Smooth muscle cell (in vitro differentiated cells): ENCODE measurements around the gene PIK3CB. TPM values are rescaled to one million over a fixed set of nuclear protein-coding genes. Genes with fewer than 3 reads are reported as not detected.

Experiments used
- DNase-seq: peaks from one replicate; lab custom pipeline; 2025; ENCODE audit not compliant: unreplicated experiment; lab: John Stamatoyannopoulos, UW
- H2AFZ ChIP-seq: fragments of 200-600 bp; sonication (generic); 2 replicates; pipeline ENCODE4 v1.6.0; 2016; ENCODE audit warnings: antibody characterized with exemption, low read depth, mild to moderate bottlenecking
- H3F3A ChIP-seq: fragments of 200-600 bp; sonication (generic); 2 replicates; pipeline ENCODE4 v1.6.0; 2017; ENCODE audit warnings: antibody characterized with exemption, low read depth
- H3K27ac ChIP-seq: fragments of 200-600 bp; sonication (generic); 2 replicates; pipeline ENCODE4 v1.5.1; 2016; ENCODE audit warnings: low read depth, mild to moderate bottlenecking
- H3K27me3 ChIP-seq: fragments of 200-600 bp; sonication (generic); 2 replicates; pipeline ENCODE4 v1.6.1; 2016; ENCODE audit warnings: low read depth, mild to moderate bottlenecking
- H3K36me3 ChIP-seq: fragments of 200-600 bp; sonication (generic); 2 replicates; pipeline ENCODE4 v1.5.1; 2016; ENCODE audit warnings: low read depth
- H3K4me1 ChIP-seq: fragments of 200-600 bp; sonication (generic); 2 replicates; pipeline ENCODE4 v1.5.1; 2016; ENCODE audit warnings: low read depth
- H3K4me2 ChIP-seq: fragments of 200-600 bp; sonication (generic); 2 replicates; pipeline ENCODE4 v1.6.0; 2016; ENCODE audit warnings: mild to moderate bottlenecking
- H3K4me3 ChIP-seq: fragments of 200-600 bp; sonication (generic); 2 replicates; pipeline ENCODE4 v1.5.1; 2016; ENCODE audit warnings: mild to moderate bottlenecking
- H3K79me2 ChIP-seq: fragments of 200-600 bp; sonication (generic); 2 replicates; pipeline ENCODE4 v1.6.0; 2016; ENCODE audit warnings: low read depth, mild to moderate bottlenecking
- H3K9ac ChIP-seq: fragments of 200-600 bp; sonication (generic); 2 replicates; pipeline ENCODE4 v1.6.0; 2016; ENCODE audit warnings: low read depth
- H3K9me3 ChIP-seq: fragments of 200-600 bp; sonication (generic); replicated peaks from 2 replicates; pipeline ENCODE4 v1.5.1; 2016; ENCODE audit warnings: low read depth
- H4K20me1 ChIP-seq: fragments of 200-600 bp; sonication (generic); 2 replicates; pipeline ENCODE4 v1.6.0; 2016; ENCODE audit warnings: low read depth
- CTCF ChIP-seq: fragments of 200-600 bp; sonication (generic); IDR thresholded peaks from 2 replicates; pipeline ENCODE4 v1.5.1; 2017; ENCODE audit warnings: borderline replicate concordance, mild to moderate bottlenecking, antibody characterized with exemption; ENCODE audit not compliant: insufficient read depth, poor library complexity, severe bottlenecking
- WGBS: methylation state at CpG from one replicate; pipeline ENCODE4 v1.1.7; 2016; ENCODE audit warnings: low lambda C conversion rate; 5-methylcytosine and 5-hydroxymethylcytosine counted together
- polyA plus RNA-seq: library from polyadenylated mRNA; unstranded; fragments of >200 nt; fragmentation: Nextera tagmentation; extraction: Ambion mirVana; gene quantifications from 2 replicates; pipeline ENCODE4 v1.2.1, GENCODE V29; 2016
- total RNA-seq: library from RNA; depleted of rRNA; stranded (reverse); fragments of >200 nt; gene quantifications from 2 replicates; pipeline ENCODE4 v1.2.3, GENCODE V29; 2014

Gene PIK3CB
- total and polyA plus RNA-seq, 2 experiments from 2014 or later: 2.6 to 4.5 TPM

GRCh38 chr3:138877226-138877625, 42.5 kb upstream of the PIK3CB start:
- H3K27ac ChIP-seq: no peak overlapping the region

DNA sequence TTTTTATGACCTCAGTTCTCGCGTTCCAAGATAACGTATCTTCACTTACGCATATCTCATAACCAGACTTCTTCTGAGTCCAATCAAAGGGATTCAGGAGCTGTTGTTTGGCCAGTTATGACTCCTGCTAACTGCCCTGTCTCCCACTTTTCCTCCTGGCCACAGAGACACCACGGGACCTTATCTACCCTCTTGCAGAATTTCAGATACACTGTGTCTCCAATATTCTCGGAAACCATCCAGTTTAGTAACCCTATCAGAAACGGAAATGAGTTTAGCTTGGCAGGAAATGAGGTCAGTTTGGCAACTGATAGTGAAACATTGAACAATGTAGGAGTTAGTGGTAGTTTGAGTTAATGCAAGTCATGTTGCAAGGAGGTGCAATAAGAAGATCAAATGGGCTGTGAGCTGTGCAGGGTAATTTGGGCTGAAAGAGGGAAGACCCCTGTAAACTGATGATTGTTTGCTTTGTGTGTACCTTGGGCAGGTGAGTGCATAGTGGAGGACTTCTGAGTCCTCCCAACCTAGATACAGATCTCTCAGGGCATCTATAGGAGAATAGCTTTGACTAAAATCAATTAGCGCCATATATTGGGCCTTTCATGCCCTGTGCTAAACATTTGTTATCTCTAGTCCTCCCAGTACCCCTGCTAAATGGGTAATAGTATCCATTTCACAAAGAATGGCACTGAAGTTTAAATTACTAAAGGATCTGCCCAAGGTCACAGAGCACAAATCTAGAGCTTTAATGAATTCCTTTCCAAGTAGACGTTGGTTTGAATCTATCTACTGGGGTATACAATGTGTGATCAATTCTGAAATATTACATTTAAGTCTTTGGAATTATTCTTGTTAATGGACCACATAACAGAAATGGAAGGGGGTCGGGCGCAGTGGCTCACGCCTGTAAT, 41.3 kb upstream of the PIK3CB start:
- H3K79me2 ChIP-seq: no peaks in the 10 kb centered on the region
- H3K4me3 ChIP-seq: no peak overlapping the region
- H3F3A ChIP-seq: no peaks in the 10 kb centered on the region
- H3K9me3 ChIP-seq: no peaks in the 10 kb centered on the region
- no peak for TF ChIP-seq CTCF
- no peak overlapping the region for H3K9ac ChIP-seq
- 89% methylated on average over 12 of the region's 12 CpGs for WGBS
- no peak overlapping the region for H2AFZ ChIP-seq
- no peak overlapping the region for H3K27ac ChIP-seq
- H3K4me2 ChIP-seq: no peak overlapping the region
- no peaks in the 10 kb centered on the region for H3K36me3 ChIP-seq
- H3K27me3 ChIP-seq: no peaks in the 10 kb centered on the region
- DNase-seq: no peak
- no peaks in the 10 kb centered on the region for H3K4me1 ChIP-seq
- no peaks in the 10 kb centered on the region for H4K20me1 ChIP-seq

More at GRCh38 chr3:138877226-138877625, 42.5 kb upstream of the PIK3CB start:
- Histone ChIP-seq H3K27me3 (no peaks in the 10 kb centered on the region), H3K4me2 (no peak overlapping the region), H3K4me3 (no peak overlapping the region), H3K36me3 (no peaks in the 10 kb centered on the region), H4K20me1 (no peaks in the 10 kb centered on the region), H3K9me3 (no peaks in the 10 kb centered on the region), H3F3A (no peaks in the 10 kb centered on the region), H3K79me2 (no peaks in the 10 kb centered on the region), H3K9ac (no peak overlapping the region), H2AFZ (no peak overlapping the region), H3K4me1 (no peaks in the 10 kb centered on the region)
- no peak for TF ChIP-seq CTCF
- 76% methylated on average over 2 of the region's 2 CpGs for WGBS
- DNase-seq: no peak

- 96% methylated on average over 6 of the region's 6 CpGs for WGBS
- no peak for DNase-seq
These were observed 40.5 kb upstream of the PIK3CB start for GRCh38 chr3:138875096-138875753.

More at GRCh38 chr3:138875096-138875753, 40.5 kb upstream of the PIK3CB start:
- H3K9ac ChIP-seq: no peak overlapping the region
- no peak for TF ChIP-seq CTCF
- H3K27ac ChIP-seq: no peak overlapping the region
- H3K4me3 ChIP-seq: no peak overlapping the region
- no peaks in the 10 kb centered on the region for H3F3A ChIP-seq
- H3K9me3 ChIP-seq: no peaks in the 10 kb centered on the region
- H3K36me3 ChIP-seq: no peaks in the 10 kb centered on the region
- H4K20me1 ChIP-seq: no peaks in the 10 kb centered on the region
- H3K27me3 ChIP-seq: no peaks in the 10 kb centered on the region
- H2AFZ ChIP-seq: no peak overlapping the region
- no peaks in the 10 kb centered on the region for H3K4me1 ChIP-seq
- no peak overlapping the region for H3K4me2 ChIP-seq
- no peaks in the 10 kb centered on the region for H3K79me2 ChIP-seq
